Activated CD8-positive, alpha-beta memory T cell treated with anti-CD3 and anti-CD28 coated beads, Interleukin-2, amount 10 ng/mL, durations not matched to agents 7 days and 5 days (primary cell): Measurements from ENCODE around the gene NCSTN. TPM values are rescaled to one million over a fixed set of nuclear protein-coding genes. Genes with fewer than 3 reads are reported as not detected.

Source experiments
- ATAC-seq: fragments of 150-1000 bp; cut with Tn5 transposase; one replicate; pipeline ENCODE4 v1.10.0; 2021; ENCODE audit warnings: moderate library complexity
- CTCF ChIA-PET: fragments of 350-600 bp; sonication (Branson Sonifier 250); formaldehyde crosslinking; loops from one replicate; lab custom pipeline; 2021; ENCODE audit warnings: antibody characterized with exemption; lab: Charles Lee
- DNase-seq: peaks from one replicate; pipeline ENCODE4 v3.0.0-alpha.2; 2020
- H3K27ac Mint-ChIP-seq: one replicate; pipeline ENCODE4 v1.8.0; 2021; ENCODE audit warnings: mild to moderate bottlenecking, mixed read lengths
- H3K27me3 Mint-ChIP-seq: one replicate; pipeline ENCODE4 v1.8.0; 2021; ENCODE audit warnings: mixed read lengths
- H3K36me3 Mint-ChIP-seq: one replicate; pipeline ENCODE4 v1.8.0; 2021; ENCODE audit warnings: mild to moderate bottlenecking, mixed read lengths
- H3K4me1 Mint-ChIP-seq: one replicate; pipeline ENCODE4 v1.8.0; 2021; ENCODE audit warnings: mixed read lengths
- H3K4me3 Mint-ChIP-seq: one replicate; pipeline ENCODE4 v1.8.0; 2021; ENCODE audit warnings: mild to moderate bottlenecking, moderate library complexity, mixed read lengths
- H3K9me3 Mint-ChIP-seq: one replicate; pipeline ENCODE4 v1.8.0; 2022; ENCODE audit warnings: low read depth, mixed read lengths
- total RNA-seq, 2 experiments: library from RNA; stranded (reverse); gene quantifications; one replicate each; pipeline ENCODE4 v1.2.3, GENCODE V29; 2021

NCSTN gene
- total RNA-seq, 2 experiments from 2014 or later, result 59.8 to 61.8 TPM

GRCh38 chr1:160404094-160404493, 60.9 kb downstream of the NCSTN start:
- CTCF ChIA-PET, result no interaction called here
- H3K27ac Mint-ChIP-seq, result no peak overlapping the region
- peaks cover 2% of the 10 kb centered on the region for H3K4me1 Mint-ChIP-seq
- H3K9me3 Mint-ChIP-seq, result no peaks in the 10 kb centered on the region
- no peak for ATAC-seq
- H3K36me3 Mint-ChIP-seq, result no peaks in the 10 kb centered on the region
- H3K4me3 Mint-ChIP-seq, result no peak overlapping the region
- H3K27me3 Mint-ChIP-seq, result peaks cover 36% of the 10 kb centered on the region
- peak; percentile 31 for DNase-seq

- ATAC-seq (no peak), DNase-seq (peak; percentile 32)
- Mint-ChIP-seq H3K27ac (no peak overlapping the region), H3K27me3 (peaks cover 30% of the 10 kb centered on the region), H3K4me3 (no peak overlapping the region), H3K4me1 (peaks cover 2% of the 10 kb centered on the region), H3K36me3 (no peaks in the 10 kb centered on the region), H3K9me3 (no peaks in the 10 kb centered on the region)
- CTCF ChIA-PET, result interaction anchor here (1.5 kb wide), 1 partner anchor 11 kb away, joined by 3 read pairs; no protein-coding TSS in a partner anchor
Measured at GRCh38 chr1:160405331-160405877, 62.2 kb downstream of the NCSTN start.

- no peak for ATAC-seq
- no peaks in the 10 kb centered on the region for H3K4me1 Mint-ChIP-seq
- H3K36me3 Mint-ChIP-seq, result no peaks in the 10 kb centered on the region
- no peak overlapping the region for H3K27ac Mint-ChIP-seq
- H3K9me3 Mint-ChIP-seq, result no peaks in the 10 kb centered on the region
- no peak overlapping the region for H3K4me3 Mint-ChIP-seq
- CTCF ChIA-PET, result interaction anchor here (1.5 kb wide), 1 partner anchor 12 kb away, joined by 3 read pairs; no protein-coding TSS in a partner anchor
- DNase-seq, result peak; percentile 26
- peaks cover 26% of the 10 kb centered on the region for H3K27me3 Mint-ChIP-seq
Measured at GRCh38 chr1:160406131-160406968, 63.2 kb downstream of the NCSTN start.

GRCh38 chr1:160407839-160408801, 64.9 kb downstream of the NCSTN start:
- Mint-ChIP-seq H3K4me3 (no peak overlapping the region), H3K9me3 (no peaks in the 10 kb centered on the region), H3K27me3 (peaks cover 8% of the 10 kb centered on the region), H3K4me1 (no peaks in the 10 kb centered on the region), H3K36me3 (no peaks in the 10 kb centered on the region), H3K27ac (no peak overlapping the region)
- ATAC-seq (no peak), DNase-seq (no peak)
- CTCF ChIA-PET, result interaction anchor here (0.6 to 1.5 kb wide), 4 partner anchors 190 to 268 kb away, joined by 3 read pairs; no protein-coding TSS in a partner anchor

Other genes starting within 250 kb of the NCSTN start
- gene IGSF8, start 244.8 kb upstream of the NCSTN start, total RNA-seq, result 10 to 100 TPM; 30.9 to 35.0 TPM
- gene ATP1A2, start 227.6 kb upstream of the NCSTN start, total RNA-seq, result not detected
- under 1 TPM in 1 of 2 experiments, not detected in 1; 0.40 TPM for gene ATP1A4, start 191.8 kb upstream of the NCSTN start, total RNA-seq
- gene CASQ1, start 152.8 kb upstream of the NCSTN start, total RNA-seq, result under 1 TPM in 1 of 2 experiments, not detected in 1; 0.68 TPM
- gene PEA15, start 138.0 kb upstream of the NCSTN start, total RNA-seq, result 10 to 100 TPM; 36.0 to 43.2 TPM
- 100 to 1,000 TPM; 115 to 117 TPM for gene DCAF8, start 80.8 kb upstream of the NCSTN start, total RNA-seq
- gene PEX19, start 58.2 kb upstream of the NCSTN start, total RNA-seq, result 10 to 100 TPM; 49.4 to 54.4 TPM
- gene COPA, start 133 bp upstream of the NCSTN start, total RNA-seq, result 100 to 1,000 TPM; 138 to 139 TPM
- under 1 TPM; 0.35 to 0.44 TPM for gene NHLH1, start 23.7 kb downstream of the NCSTN start, total RNA-seq
- gene VANGL2, start 57.2 kb downstream of the NCSTN start, total RNA-seq, result not detected
- gene SLAMF6, start 179.9 kb downstream of the NCSTN start, total RNA-seq, result 10 to 100 TPM; 28.8 to 31.0 TPM
- 10 to 100 TPM; 29.9 to 34.6 TPM for gene CD84, start 236.1 kb downstream of the NCSTN start, total RNA-seq